GM21381 (cell line): Measurements from ENCODE around the gene ZNF236.

Source experiments
- ATAC-seq: cut with Tn5 transposase; IDR thresholded peaks from one replicate; pipeline ENCODE4 v1.9.1; 2021; ENCODE audit warnings: mild to moderate bottlenecking, moderate library complexity; ENCODE audit not compliant: unreplicated experiment

Gene ZNF236

DNA sequence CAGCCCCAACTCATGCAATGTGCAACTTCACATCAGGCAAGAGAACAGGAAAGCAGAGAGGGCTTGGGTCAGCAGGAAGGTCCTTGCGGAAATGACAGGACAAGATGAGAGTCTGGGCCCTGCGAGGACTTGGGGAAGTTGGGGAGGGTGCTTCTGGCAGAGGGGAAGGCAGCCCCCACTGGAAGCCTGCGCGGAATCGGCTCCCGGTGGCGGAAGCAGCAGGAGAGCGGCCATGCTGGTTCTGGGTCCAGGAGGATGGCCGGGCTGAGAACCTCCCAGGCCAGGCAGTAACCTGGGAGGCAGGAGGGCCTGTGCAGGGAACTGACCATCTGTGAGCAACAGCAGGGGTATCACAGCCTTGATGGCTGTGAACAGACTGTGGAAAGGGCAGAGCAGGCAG lies 197.3 kb downstream of the ZNF236 start:
- no peak for ATAC-seq
